GM18517 (cell line): ENCODE data around the gene STYXL2.

Experiments
- ATAC-seq: cut with Tn5 transposase; IDR thresholded peaks from one replicate; pipeline ENCODE4 v1.9.1; 2021; ENCODE audit warnings: mild to moderate bottlenecking, moderate library complexity; ENCODE audit not compliant: unreplicated experiment

The STYXL2 gene

DNA sequence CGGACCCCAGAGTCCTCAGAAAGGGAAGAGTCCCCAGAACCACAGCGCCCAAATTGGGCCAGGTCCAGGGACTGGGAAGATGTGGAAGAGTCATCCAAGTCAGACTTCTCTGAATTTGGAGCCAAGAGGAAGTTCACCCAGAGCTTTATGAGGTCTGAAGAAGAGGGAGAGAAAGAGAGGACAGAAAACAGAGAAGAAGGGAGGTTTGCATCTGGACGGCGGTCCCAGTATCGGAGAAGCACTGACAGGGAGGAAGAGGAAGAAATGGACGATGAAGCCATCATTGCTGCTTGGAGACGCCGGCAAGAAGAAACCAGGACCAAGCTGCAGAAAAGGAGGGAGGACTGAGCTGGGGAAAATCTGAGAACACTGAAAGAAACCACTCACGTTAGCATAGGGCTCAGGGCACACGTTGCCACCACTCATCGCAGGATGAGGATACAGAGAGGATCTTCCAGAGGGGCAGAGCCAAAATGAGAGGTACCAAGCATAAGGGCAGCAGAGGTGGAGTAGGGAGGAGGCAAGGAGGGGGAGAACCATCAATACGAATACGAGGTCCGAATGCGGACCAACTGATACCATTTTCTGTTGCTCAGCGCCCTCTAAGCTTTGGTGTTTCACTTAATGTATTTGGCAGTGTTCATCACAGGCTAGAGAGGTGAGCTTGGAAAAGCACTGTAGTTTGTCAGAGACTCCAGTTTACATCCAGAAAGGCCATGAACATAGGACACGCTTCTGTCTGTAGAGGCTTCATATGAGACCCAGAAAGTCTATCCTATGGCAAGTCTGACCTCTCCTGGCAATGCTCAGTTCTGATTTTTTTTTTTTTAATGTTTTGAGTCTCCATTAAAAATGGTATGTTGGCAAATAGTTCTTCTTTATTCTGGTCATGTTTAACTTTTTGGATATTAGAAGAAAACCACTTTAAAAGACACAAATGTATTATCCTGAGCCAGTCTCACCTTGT lies 34.7 kb downstream of the STYXL2 start:
- no peak for ATAC-seq

DNA sequence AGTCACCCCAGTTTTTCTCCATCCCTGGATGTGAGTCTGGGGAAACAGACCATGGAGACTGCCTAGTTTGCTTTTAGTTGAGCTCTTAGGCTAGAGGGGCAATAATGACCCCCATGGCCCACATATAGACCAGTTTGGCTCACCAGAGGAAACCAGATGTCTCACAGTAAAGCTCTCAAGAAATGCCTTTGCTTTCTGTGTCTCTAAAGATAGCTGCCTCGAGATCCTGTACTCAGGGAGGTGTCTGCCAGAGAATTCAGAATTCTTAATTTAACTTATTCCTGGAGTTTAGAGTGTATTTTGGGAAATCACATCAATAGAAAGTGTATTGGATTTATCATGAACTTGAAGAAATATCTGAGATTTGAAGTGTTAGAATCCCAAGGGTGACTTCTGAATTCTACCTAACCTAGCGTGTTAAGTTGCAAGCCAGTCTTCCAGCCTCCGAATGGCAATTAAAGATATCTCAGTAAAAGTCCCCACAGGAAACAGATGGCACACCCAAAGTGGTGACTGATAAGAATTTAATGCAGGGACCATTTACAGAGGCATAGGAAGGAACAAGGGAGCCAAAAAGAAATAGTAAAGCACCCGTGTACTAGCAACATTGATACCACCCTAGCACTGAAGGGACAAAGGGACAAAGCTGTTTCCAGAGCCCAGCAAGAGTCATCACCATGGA lies 37.1 kb downstream of the STYXL2 start:
- no peak for ATAC-seq

DNA sequence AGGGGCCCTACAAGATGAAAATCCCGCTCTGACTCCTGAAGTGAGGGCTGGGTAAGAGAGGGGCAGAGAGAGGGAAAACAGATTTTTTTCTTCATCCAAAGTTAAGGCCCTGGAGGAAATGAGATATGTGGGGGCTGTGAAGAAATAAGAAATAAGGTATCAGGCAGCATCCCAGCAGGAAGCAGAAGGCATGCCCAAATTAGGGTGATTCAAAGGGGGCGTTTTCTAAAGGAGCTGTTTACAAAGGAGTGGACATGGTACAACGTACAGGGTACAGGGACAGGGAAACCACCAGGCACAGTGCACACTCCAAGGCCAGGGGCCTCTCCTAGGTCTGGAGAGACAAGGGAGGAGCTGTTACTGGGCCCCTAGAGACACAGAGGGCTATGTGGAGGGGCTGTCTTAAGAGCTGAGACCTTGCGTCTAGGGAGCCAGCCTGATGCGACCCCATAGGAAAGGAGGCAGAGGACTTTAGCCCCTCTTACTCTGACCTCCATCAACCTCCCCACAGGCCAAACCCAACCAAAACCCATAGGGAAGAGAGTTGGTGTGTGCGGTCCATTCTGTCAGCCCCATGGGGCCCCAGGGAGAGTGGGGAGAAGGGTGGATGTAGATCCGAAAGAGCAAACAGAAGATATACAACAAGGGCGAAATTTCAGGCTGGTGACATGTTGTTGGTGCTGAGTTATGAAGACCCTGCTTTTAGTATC lies 38.6 kb downstream of the STYXL2 start:
- ATAC-seq: no peak

DNA sequence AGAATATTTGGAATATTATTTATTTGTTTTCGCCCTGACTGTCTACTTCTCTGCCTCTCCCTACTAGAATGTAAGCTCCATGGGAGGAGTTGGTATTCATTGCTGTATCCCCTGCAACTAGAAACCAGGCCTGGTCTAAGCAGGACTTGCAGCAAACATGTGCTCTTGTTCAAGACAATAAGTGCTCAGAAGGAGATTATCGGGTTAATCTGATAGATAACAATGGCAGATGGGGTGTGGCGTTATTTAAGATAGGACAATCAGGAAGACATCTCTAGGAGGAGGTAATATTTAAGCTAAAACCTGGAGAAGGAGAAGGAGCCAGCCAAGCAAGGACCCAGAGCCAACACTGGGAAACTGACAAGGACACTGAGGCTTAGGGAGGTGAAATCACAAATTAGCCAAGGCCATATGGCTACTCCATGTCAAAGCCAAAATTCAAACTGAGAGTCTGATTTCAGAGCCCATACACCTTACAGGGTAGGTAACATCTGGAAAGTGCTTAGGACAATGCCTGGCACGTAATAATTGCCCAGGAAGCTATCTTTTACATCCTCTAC lies 41.5 kb downstream of the STYXL2 start:
- no peak for ATAC-seq

DNA sequence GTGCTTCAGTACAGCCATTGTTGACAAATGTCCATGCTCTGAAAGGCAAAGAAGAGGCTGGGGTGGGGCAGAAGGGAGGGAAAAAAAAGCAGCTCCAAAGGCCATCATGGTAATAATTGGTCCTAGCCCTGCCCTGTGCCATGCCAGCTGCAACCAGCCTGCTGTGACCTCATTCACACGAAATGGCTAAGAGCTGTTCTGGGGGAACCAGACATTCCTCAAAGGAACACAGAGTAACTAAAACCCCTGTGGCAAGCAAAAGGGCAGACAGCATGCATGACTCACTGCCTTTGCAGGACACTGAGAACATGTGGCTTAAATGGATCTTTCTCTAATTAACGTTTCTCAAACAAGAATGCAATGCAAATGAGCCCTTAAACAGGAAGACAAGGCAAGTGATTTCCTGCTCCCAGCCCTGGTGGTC lies 42.3 kb downstream of the STYXL2 start:
- no peak for ATAC-seq

DNA sequence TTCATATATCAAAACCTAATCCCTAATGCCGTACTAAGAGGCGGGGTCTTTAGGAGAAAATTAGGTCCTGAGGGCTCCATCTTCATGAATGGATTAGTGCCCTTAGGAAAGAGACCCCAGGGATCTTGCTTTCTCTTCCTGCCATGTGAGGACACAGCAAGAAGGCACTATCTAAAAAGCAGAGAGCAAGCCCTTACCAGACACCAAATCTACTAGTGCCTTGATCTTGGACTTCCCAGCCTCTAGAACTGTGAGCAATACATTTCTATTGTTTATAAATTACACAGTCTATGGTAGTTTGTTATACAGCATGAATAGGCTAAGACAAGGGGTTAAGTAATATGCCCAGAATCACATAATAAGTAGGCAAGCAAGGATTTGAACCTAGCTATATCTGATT lies 42.9 kb downstream of the STYXL2 start:
- ATAC-seq: no peak

DNA sequence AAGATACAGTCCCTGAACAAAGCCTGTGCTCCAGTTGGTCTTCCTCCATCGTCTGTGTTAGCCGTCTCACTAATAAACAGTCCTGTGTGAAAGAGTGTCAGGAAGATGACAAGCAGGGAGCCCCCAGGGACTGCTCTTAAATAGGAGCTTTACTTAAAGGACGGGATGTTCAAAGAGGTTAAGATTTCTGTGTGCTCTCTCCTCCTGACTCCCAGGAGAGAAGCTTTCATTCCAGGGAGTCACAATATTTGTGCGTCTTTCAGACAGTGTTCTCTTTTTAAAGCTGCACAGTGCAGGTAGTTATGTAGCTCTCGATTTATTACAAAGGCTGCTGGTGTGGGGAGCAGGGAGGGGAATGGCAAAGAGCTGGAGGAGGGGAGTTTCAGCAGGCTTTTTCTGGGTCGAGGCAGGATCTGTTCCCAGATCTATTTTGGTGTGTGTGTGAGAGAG lies 43.5 kb downstream of the STYXL2 start:
- no peak for ATAC-seq

DNA sequence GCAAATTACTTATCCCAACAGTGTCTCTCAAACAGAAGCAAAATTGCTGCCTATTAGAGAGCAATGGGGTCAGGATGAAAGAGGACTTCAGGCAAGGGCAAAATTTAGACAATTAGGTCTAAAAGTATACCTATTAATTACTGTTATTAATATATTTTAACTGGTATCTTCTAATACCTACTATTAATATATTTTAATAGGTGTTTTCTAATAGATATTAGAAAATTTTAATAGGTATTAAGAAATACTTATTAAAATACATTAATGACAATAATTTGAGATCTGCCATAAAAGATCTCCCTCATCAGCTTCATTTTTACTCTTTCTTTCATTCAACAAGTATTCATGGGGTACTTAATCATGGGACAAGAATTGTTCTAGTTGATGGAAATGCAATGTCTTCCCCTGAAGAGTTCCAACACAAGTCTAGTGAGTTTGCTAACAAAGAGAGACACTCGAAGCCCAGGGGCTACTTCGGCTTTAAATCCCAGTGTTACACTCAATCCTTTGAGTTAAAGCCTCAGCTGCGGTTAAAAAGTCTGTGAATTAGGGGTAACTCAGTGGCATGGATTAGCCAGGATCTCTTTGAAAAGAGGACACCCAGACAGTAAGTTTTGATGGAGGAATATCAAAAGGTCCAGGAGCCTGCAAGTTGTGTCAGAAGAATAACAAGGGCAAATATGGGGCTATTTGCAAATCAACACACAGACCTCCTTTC lies 44.1 kb downstream of the STYXL2 start:
- ATAC-seq: no peak

DNA sequence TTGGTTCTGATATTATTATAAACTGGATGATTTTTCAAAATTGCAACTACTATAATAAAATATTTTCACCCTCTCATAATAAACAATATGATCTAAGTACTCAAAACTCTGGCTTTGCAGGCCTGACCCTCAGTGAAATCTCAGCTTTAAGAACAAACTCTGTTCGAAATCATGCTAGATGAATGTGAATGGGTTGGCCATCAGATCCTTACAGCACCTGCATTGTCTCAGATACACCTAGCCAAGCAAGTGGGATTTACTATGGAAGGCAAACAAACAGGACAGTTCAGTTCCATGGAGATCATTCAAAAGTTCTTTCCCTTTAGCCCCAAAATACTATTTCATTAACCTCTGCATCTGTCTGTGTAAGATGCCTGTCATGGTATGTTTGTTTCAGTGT lies 44.8 kb downstream of the STYXL2 start:
- ATAC-seq: no peak

DNA sequence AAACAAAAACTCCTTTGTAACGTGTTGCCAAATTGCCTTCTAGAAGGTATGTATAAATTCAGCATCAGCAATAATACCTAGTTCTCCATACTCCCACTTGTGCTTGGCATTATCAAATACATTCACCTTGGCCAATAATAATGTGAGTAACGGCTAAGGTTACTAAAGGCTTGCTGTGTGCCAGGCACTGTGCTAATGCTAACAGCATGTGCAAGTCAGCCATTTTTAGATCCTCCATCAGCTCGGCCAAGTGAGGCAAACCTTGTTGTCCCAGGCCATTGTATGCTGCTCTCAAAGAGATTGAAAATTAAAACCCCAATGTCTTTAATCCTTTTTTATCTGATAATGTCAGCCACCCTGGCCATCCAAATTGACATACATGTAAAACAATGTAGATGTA lies 48.1 kb downstream of the STYXL2 start:
- ATAC-seq: no peak
